HG03520 (cell line): ENCODE measurements around the gene RPS21.

ENCODE experiments used
- ATAC-seq: cut with Tn5 transposase; IDR thresholded peaks from one replicate; pipeline ENCODE4 v1.9.1; 2021; ENCODE audit warnings: mild to moderate bottlenecking, moderate library complexity; ENCODE audit not compliant: unreplicated experiment

Gene RPS21

GRCh38 chr20:62386383-62387218 lies at the start of gene RPS21:
RPS21 (plus strand) TSS chr20:62387103; CDS start chr20:62387339, 236 bp downstream.
- ATAC-seq = peak; percentile 85

DNA sequence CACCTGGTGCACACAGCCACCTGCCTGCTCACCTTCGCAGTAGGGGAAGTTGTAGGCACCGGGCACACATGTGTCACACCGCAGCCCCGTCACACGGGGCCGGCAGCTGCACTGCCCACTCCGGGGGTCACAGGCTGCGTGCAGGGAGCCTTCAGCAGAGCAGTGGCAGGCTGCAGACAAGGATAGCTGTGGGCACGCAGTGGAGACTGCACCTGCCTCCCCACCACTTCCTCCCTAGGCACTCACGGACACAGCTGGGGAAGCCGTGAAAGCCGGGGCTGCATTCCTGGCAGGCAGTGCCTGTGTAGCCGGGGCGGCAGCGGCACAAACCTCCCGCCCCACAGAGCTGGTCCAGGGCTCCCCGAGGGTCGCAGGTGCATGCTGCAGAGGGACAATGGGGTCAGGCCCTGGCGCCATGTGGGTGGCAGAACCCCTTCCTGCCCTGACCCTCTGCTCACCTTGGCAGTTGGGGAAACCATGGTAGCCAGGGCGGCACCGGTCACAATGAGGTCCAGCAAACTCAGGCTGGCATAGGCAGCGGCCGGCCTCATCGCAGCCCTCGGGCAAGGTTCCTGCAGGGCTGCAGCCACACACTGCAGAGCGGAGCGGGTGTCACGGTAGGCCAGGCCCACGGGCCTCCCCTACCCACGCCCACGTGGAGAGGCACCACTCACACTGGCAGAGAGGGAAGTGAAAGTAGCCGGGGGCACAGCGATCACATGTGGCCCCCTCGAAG lies 49.2 kb upstream of the RPS21 start:
- no peak for ATAC-seq

DNA sequence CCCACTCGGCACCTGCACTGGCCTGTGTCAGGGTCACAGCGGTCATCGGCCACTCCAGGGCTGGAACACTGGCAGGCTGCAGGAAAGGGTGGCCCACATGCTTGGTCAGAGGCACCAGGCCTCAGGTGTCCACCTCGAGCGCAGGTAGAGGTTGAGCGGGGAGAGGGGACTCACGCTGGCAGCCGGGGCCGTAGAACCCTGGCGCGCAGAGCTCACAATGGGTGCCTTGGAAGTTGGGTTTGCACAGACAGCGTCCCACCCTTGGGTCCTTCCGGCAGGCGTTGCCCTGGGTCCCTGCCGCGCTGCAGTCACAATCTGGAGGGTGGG lies 48.6 kb upstream of the RPS21 start:
- ATAC-seq = no peak

- ATAC-seq = peak; percentile 65
Observed at GRCh38 chr20:62339647-62340062, 47.2 kb upstream of the RPS21 start.

DNA sequence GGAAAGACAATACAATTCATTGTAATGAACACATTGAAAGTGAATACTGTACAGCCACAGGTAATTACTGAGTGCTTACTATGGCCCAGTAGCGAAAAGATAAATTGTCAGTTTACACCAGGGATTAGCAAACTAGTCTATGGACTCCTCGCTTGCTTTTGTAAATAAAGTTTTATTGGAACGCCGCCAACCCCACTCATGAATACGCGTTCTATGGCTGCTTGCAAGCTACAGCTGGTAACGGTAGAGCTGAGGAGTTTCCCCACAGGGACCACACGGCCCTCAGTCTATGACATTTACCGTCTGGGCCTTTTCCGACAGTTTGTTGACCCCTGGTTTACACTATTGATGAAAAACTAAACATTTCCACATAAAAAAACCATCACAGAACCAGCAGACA lies 44.0 kb upstream of the RPS21 start:
- no peak for ATAC-seq

GRCh38 chr20:62344092-62344491 lies 42.8 kb upstream of the RPS21 start:
- ATAC-seq = no peak

DNA sequence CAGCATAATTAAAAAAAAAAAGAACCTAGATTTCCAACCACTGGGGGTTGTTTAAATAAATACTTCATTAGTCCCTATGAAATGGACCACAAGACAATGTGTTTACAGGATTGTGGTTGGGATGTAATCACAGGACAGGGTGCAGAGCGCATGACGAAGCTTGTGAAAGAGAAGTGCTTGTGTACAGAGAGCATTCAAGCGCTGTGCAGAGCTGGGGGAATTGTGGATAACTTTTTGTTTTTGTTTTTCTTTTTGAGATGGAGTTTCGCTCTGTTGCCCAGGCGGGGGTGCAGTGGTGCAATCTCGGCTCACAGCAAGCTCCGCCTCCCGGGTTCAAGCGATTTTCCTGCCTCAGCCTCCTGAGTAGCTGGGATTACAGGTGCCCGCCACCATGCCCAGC lies 42.1 kb upstream of the RPS21 start:
- no peak for ATAC-seq

DNA sequence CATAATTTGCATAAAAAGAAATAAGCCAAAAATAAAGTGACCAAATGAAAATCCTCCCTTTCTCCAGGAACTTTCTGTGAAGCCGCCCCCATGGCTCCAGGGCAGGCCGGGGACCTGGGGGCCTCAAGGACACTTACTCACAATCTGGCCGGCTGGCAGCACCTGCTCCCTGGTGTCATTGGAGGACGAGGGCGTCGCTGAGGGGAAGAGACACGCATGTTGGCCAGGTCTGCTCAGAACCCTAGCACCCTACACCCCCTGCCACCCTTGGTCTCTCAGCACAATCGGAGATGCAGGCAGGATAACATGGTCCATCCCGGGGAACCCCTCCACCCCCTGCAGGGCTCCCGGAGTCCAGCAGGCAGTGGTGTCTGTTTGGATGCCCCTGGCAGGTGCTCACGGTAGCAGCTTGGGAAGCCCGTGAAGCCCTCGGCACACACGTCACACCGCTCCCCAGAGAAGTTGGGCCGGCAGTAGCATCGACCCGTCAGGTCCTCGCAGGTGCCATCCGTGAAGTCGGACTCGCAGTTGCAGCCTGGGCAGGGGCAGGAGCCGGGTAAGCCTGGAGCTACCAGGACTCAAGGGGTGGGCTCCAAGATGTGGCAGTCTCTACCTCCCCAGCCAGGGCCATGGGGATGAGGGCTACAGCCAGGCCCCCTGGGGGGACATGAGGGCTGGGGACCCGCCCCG lies 41.1 kb upstream of the RPS21 start:
- no peak for ATAC-seq

DNA sequence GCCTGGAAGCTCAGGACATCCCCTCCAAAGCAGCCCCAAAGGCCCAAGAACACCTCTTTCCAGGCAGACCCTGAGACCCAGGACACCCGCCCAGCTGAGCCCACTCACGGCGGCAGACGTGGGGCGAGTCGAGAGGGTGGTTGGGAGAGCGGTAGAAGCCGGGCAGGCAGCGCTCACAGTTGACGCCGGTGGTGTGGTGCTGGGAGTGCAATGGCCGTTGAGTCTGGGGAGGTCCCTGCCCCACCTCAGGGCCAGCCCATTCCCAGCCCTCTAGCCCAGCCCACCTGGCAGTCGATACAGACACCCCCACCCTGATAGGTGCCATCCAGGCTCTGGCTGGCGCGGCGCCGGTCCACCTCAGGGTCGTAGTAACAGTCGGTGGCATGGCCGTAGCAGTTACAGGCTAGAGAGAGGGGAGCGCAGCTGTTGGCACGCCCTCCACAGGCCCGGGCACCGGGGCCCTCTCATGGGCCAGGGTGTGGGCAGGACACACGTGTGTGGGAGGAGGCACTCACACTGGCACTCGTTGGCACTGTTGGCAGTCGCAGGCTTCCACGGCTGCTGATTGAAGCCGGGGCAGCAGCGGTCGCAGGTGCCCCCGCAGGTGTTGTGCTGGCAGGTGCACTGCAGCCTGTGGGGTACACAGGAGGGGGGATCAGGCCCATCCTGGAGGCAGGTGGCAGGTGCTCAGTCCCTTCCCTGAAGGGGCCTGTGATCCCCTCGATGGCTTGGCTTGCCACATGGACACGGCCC lies 40.3 kb upstream of the RPS21 start:
- ATAC-seq = no peak

DNA sequence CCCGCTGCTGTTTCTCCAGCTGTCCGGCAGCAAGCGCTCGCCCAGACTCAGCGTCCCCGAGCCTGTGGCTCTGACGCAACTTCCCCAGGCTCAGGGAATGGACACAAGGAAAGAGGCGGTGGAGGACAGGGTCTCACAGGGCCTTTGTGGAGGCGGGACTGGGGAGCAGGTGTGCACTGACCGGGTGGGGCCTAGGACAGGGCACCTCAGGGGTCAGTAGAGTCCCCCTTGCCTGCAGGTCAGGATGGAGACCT lies 39.8 kb upstream of the RPS21 start:
- no peak for ATAC-seq

DNA sequence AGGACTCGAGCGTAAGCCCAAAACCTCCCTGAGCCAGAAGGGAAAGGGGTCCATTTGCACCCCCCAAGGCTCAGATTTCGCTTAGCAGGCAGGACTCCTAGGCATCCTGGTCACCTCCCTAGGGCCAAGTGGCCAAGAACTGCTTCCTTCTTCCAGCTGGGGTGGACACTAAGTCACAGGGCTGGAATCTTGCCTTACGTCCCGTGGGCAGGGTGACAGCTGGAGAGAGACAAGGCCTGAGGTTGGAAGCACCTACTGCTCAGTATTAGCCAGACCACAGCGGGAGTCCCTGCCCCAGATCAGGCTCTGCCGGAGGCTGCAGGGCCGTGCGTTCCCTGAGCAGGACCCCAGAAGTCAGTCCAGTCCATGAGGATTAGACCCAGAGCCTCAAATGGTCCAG lies 39.5 kb upstream of the RPS21 start:
- ATAC-seq = no peak

GRCh38 chr20:62348604-62349003 lies 38.3 kb upstream of the RPS21 start:
- no peak for ATAC-seq

GRCh38 chr20:62349556-62350097 lies 37.3 kb upstream of the RPS21 start:
- no peak for ATAC-seq

DNA sequence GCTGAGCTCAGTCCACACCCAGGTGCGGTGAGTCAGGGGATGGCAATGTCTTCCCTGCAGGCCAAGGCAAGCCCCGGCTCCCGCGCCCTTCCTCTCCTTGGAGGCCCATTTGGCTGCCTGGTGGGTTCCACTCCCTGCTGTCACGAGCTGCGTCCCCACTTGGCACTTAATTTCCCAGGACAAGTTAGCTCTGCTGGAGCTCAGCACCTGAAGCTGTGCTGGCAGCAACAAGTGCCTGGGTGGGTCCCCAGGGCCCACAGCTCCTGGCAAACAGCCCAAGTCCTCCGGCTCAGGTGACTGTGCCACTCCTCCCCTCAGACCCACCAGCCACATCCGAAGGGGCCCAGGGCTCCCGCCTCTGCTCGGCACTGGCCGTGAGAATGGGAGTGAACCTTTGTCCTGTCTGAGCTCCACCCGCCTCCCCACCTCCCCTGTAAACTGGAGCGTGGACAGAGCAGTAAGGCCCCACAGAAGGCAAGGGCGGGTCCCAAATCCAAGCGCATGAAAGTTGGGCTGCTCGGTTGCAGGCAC lies 36.7 kb upstream of the RPS21 start:
- no peak for ATAC-seq

- no peak for ATAC-seq
Observed at GRCh38 chr20:62350629-62351422, 36.1 kb upstream of the RPS21 start.

DNA sequence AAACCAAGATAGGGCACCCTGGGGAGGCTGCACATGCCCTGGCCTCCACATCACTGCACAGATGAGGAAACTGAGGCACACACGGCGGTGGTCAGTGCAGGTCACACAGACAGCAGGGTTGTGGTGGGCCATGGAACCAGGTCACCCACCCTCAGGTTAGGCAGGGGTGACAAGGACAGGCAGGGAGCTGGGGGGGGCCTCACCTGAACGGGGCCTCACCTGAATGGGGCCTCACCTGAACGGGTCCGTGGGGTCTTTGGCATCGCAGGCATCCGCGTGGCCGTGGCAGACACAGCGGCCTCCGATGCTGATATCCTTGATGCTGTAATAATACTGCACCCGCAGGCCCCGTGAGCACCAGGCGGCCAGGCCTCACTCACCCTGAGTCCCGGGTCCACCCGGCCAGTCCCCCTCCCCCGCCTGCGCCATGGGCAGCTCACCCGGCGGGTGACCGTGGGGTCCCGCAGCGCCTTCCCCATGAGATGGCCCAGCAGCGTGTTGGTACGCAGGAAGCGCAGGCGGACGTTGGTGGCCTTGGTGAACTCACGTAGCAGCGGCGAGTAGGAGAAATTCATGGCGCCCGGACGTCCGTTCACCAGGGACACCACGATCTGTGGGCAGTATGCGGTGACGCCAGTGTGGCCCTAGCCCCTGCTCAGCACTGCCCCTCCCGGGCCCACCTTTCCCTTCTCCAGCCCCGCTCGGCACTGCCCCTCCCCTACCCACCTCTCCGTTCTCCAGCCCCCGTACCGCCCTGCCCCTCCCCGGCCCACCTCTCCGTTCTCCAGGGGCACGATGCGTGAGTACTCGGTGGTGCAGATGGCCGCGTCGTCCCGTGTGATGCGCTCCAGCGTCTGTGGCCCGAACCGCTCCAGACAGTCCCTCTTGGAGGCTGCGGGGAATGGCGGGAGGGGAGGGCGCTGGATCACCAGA lies 35.2 kb upstream of the RPS21 start:
- no peak for ATAC-seq

GRCh38 chr20:62352402-62353288 lies 34.3 kb upstream of the RPS21 start:
- ATAC-seq = no peak
